Neuronal stem cell (in vitro differentiated cells): Measurements from ENCODE around the gene GKN2.

Source experiments
- DNase-seq: peaks from one replicate; pipeline ENCODE4 v3.0.0-alpha.2; 2013; ENCODE audit warnings: low spot score
- H2AFZ ChIP-seq: one replicate; pipeline ENCODE4 v1.6.1; 2013; ENCODE audit warnings: mild to moderate bottlenecking, low read length, inconsistent platforms
- H2AK5ac ChIP-seq: 2 replicates; pipeline ENCODE4 v1.6.1; 2013; ENCODE audit warnings: low read depth, mild to moderate bottlenecking, inconsistent platforms, low read length, moderate library complexity, mixed read lengths
- H2BK120ac ChIP-seq: 2 replicates; pipeline ENCODE4 v1.6.1; 2013; ENCODE audit warnings: low read depth, mild to moderate bottlenecking, inconsistent platforms, low read length, moderate library complexity, mixed read lengths
- H2BK12ac ChIP-seq: one replicate; pipeline ENCODE4 v1.6.1; 2013; ENCODE audit warnings: low read length, inconsistent platforms
- H2BK15ac ChIP-seq: 2 replicates; pipeline ENCODE4 v1.6.1; 2013; ENCODE audit warnings: mild to moderate bottlenecking, low read length, inconsistent platforms, mixed read lengths
- H2BK5ac ChIP-seq: one replicate; pipeline ENCODE4 v1.6.1; 2013; ENCODE audit warnings: inconsistent platforms, mild to moderate bottlenecking, low read length, moderate library complexity
- H3K14ac ChIP-seq: one replicate; pipeline ENCODE4 v1.6.1; 2013; ENCODE audit warnings: low read length, inconsistent platforms
- H3K18ac ChIP-seq: 2 replicates; pipeline ENCODE4 v1.6.1; 2013; ENCODE audit warnings: low read length, inconsistent platforms
- H3K23ac ChIP-seq: 2 replicates; pipeline ENCODE4 v1.6.1; 2013; ENCODE audit warnings: low read depth, mild to moderate bottlenecking, mixed read lengths, low read length, inconsistent platforms; ENCODE audit not compliant: poor library complexity
- H3K27ac ChIP-seq: replicated peaks from 3 replicates; pipeline ENCODE4 v1.5.1; 2013; ENCODE audit warnings: low read length, inconsistent platforms
- H3K27me3 ChIP-seq, 3 experiments: 2 replicates each; pipeline ENCODE4 v1.6.1; 2013; ENCODE audit warnings: low read length in 3 of 3, mild to moderate bottlenecking in 2 of 3, inconsistent platforms in 1 of 3, low read depth in 1 of 3, mixed read lengths in 1 of 3, moderate library complexity in 1 of 3; ENCODE audit not compliant: control insufficient read depth in 3 of 3, insufficient read depth in 3 of 3
- H3K36me3 ChIP-seq, 2 donors: replicated peaks in 1 of 2; 2 replicates each; pipeline ENCODE4 v1.6.1; 2013; ENCODE audit warnings: low read length in 2 of 2; ENCODE audit not compliant: control insufficient read depth in 2 of 2, insufficient read depth in 2 of 2
- H3K4ac ChIP-seq: 2 replicates; pipeline ENCODE4 v1.6.1; 2013; ENCODE audit warnings: inconsistent platforms, mild to moderate bottlenecking, low read length, moderate library complexity
- H3K4me1 ChIP-seq, 2 donors: 1 replicate in 1 of 2; 2 replicates in 1 of 2; pipeline ENCODE4 v1.6.1; 2013; ENCODE audit warnings: low read length in 2 of 2, low read depth in 1 of 2; ENCODE audit not compliant: control insufficient read depth in 2 of 2, insufficient read depth in 1 of 2
- H3K4me2 ChIP-seq: one replicate; pipeline ENCODE4 v1.6.1; 2013; ENCODE audit warnings: mild to moderate bottlenecking, low read length, inconsistent platforms; ENCODE audit not compliant: insufficient read depth, poor library complexity, severe bottlenecking
- H3K4me3 ChIP-seq, 2 donors: 2 replicates each; pipeline ENCODE4 v1.5.1; 2013; ENCODE audit warnings: low read length in 2 of 2, mild to moderate bottlenecking in 2 of 2, inconsistent platforms in 1 of 2, moderate library complexity in 1 of 2
- H3K79me1 ChIP-seq: one replicate; pipeline ENCODE4 v1.6.1; 2013; ENCODE audit warnings: low read depth, mild to moderate bottlenecking, inconsistent platforms, low read length, moderate library complexity
- H3K9ac ChIP-seq: one replicate; pipeline ENCODE4 v1.6.1; 2013; ENCODE audit warnings: mild to moderate bottlenecking, low read depth, low read length, inconsistent platforms; ENCODE audit not compliant: poor library complexity
- H3K9me3 ChIP-seq, 2 donors: replicated peaks in 1 of 2; 2 replicates each; pipeline versions ENCODE3 to v1.6.1; 2013; ENCODE audit warnings: low read length in 2 of 2, mild to moderate bottlenecking in 2 of 2, inconsistent platforms in 1 of 2, low read depth in 1 of 2, mixed read lengths in 1 of 2, moderate library complexity in 1 of 2; ENCODE audit not compliant: control insufficient read depth in 2 of 2, insufficient read depth in 1 of 2
- H4K8ac ChIP-seq: one replicate; pipeline ENCODE4 v1.6.1; 2013; ENCODE audit warnings: low read depth, mild to moderate bottlenecking, inconsistent platforms, low read length, moderate library complexity
- H4K91ac ChIP-seq: one replicate; pipeline ENCODE4 v1.6.1; 2013; ENCODE audit warnings: low read length, low read depth, mild to moderate bottlenecking, inconsistent platforms; ENCODE audit not compliant: poor library complexity
- WGBS, 2 donors: extraction: QIAGEN DNeasy Blood & Tissue Kit; methylation state at CpG; one replicate each; pipeline ENCODE4 v1.1.7; 2013; ENCODE audit warnings: missing lambda C conversion rate in 2 of 2, mixed read lengths in 1 of 2; ENCODE audit not compliant: insufficient read length in 2 of 2, insufficient replicate concordance in 1 of 2; ENCODE audit errors: extremely low coverage in 2 of 2; 5-methylcytosine and 5-hydroxymethylcytosine counted together

GKN2 gene

GRCh38 chr2:68994864-68995263 lies 42.2 kb upstream of the GKN2 start:
- H2BK5ac ChIP-seq: no peak overlapping the region
- H3K18ac ChIP-seq: no peak overlapping the region
- H3K36me3 ChIP-seq: no peaks in the 10 kb centered on the region
- H4K8ac ChIP-seq: no peak overlapping the region
- H3K27me3 ChIP-seq: peaks cover 0 to 5% (median 0%) of the 10 kb centered on the region in 3 experiments
- no peak overlapping the region for H4K91ac ChIP-seq
- no peak overlapping the region for H3K4me3 ChIP-seq
- H3K4me1 ChIP-seq: no peaks in the 10 kb centered on the region
- H3K4ac ChIP-seq: no peak overlapping the region
- H3K4me2 ChIP-seq: no peak overlapping the region
- H3K9ac ChIP-seq: no peak overlapping the region
- H2AFZ ChIP-seq: no peak overlapping the region
- H2BK120ac ChIP-seq: no peak overlapping the region
- no peak overlapping the region for H2BK12ac ChIP-seq
- H3K23ac ChIP-seq: no peak overlapping the region
- WGBS, 2 donors: no CpG with 5 or more reads among the region's 4 CpGs
- H3K14ac ChIP-seq: no peak overlapping the region
- no peak overlapping the region for H3K27ac ChIP-seq
- H2BK15ac ChIP-seq: no peak overlapping the region
- no peaks in the 10 kb centered on the region for H3K79me1 ChIP-seq
- no peak for DNase-seq
- no peaks in the 10 kb centered on the region for H3K9me3 ChIP-seq
- H2AK5ac ChIP-seq: no peak overlapping the region

- no peak for DNase-seq
- Histone ChIP-seq H2BK5ac (no peak overlapping the region), H3K27ac (no peak overlapping the region), H3K4me1 (no peaks in the 10 kb centered on the region), H4K91ac (no peak overlapping the region), H3K4me3 (no peak overlapping the region), H3K9ac (no peak overlapping the region), H2BK15ac (no peak overlapping the region), H3K79me1 (no peaks in the 10 kb centered on the region), H3K23ac (no peak overlapping the region), H2BK12ac (no peak overlapping the region), H2AFZ (no peak overlapping the region), H2AK5ac (no peak overlapping the region), H3K36me3 (no peaks in the 10 kb centered on the region), H4K8ac (no peak overlapping the region), H3K4me2 (no peak overlapping the region), H3K14ac (no peak overlapping the region), H3K18ac (no peak overlapping the region), H3K27me3 (peaks cover 0 to 5% (median 0%) of the 10 kb centered on the region in 3 experiments), H3K9me3 (no peaks in the 10 kb centered on the region), H2BK120ac (no peak overlapping the region), H3K4ac (no peak overlapping the region)
- WGBS, 2 donors: no CpG with 5 or more reads among the region's 7 CpGs
Observed at GRCh38 chr2:68993660-68994059, 41.0 kb upstream of the GKN2 start.

DNA sequence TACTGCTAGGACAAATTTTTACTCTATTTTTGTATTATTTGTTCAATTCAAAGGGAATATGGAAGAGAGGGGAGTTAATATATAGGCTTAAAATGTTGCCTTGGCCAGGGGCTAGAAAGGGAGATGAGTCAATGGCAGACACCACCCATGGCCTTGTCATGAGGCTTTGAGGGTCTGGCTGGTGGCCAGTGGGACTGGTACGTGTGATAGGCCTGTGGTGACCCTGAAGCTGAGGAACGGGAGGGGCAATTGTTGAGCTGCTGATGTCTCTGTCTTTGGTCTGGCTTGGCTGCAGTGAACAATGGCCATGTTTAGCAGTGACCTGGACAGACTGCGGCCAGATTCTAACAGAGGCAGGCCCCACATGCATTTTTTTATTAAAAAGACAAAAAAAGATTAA lies 40.2 kb upstream of the GKN2 start:
- Histone ChIP-seq H3K4ac (no peak overlapping the region), H4K8ac (no peak overlapping the region), H3K79me1 (no peaks in the 10 kb centered on the region), H3K14ac (no peak overlapping the region), H3K9me3 (no peaks in the 10 kb centered on the region), H2AK5ac (no peak overlapping the region), H2BK120ac (no peak overlapping the region), H3K9ac (no peak overlapping the region), H2BK12ac (no peak overlapping the region), H3K27ac (no peak overlapping the region), H3K4me3 (peak overlapping the region in 1 of 2 donors; percentile 33), H2BK5ac (no peak overlapping the region), H3K18ac (no peak overlapping the region), H3K36me3 (no peaks in the 10 kb centered on the region), H3K4me2 (no peak overlapping the region), H2BK15ac (no peak overlapping the region), H4K91ac (no peak overlapping the region), H2AFZ (no peak overlapping the region), H3K23ac (no peak overlapping the region), H3K27me3 (peaks cover 0 to 5% (median 0%) of the 10 kb centered on the region in 3 experiments), H3K4me1 (no peaks in the 10 kb centered on the region)
- DNase-seq: no peak
- no CpG with 5 or more reads among the region's 3 CpGs for WGBS, 2 donors

GRCh38 chr2:68992341-68992740 lies 39.6 kb upstream of the GKN2 start:
- Histone ChIP-seq H3K36me3 (no peaks in the 10 kb centered on the region), H3K27ac (no peak overlapping the region), H3K4me2 (no peak overlapping the region), H2BK12ac (no peak overlapping the region), H3K14ac (no peak overlapping the region), H2AFZ (no peak overlapping the region), H3K18ac (no peak overlapping the region), H3K27me3 (peaks cover 0 to 5% (median 0%) of the 10 kb centered on the region in 3 experiments), H3K4me3 (no peak overlapping the region), H2BK120ac (no peak overlapping the region), H3K23ac (no peak overlapping the region), H4K8ac (no peak overlapping the region), H2BK15ac (no peak overlapping the region), H2AK5ac (no peak overlapping the region), H3K9me3 (no peaks in the 10 kb centered on the region), H3K4me1 (no peaks in the 10 kb centered on the region), H3K9ac (no peak overlapping the region), H3K4ac (no peak overlapping the region), H4K91ac (no peak overlapping the region), H3K79me1 (no peaks in the 10 kb centered on the region), H2BK5ac (no peak overlapping the region)
- no CpG with 5 or more reads among the region's 5 CpGs for WGBS, 2 donors
- no peak for DNase-seq
